Kidney (tissue), 14 donors: ENCODE measurements around the gene ABCA4. TPM values are rescaled to one million over a fixed set of nuclear protein-coding genes. Genes with fewer than 3 reads are reported as not detected.

Experiments
- DNase-seq, 5 donors: peaks; one replicate each; pipeline ENCODE4 v3.0.0-alpha.2; 2013 to 2020
- FAIRE-seq: peaks from 2 replicates; lab custom pipeline; 2012; peaks lifted over from hg19 to GRCh38; lab: Jason Lieb, UNC
- H3K27ac ChIP-seq, 2 donors: one replicate each; pipeline ENCODE4 v1.7.0; 2013; ENCODE audit warnings: low read depth in 2 of 2, low read length in 2 of 2, inconsistent platforms in 1 of 2
- H3K27me3 ChIP-seq: one replicate; pipeline ENCODE4 v1.7.1; 2013; ENCODE audit warnings: low read length, inconsistent platforms; ENCODE audit not compliant: control insufficient read depth, insufficient read depth
- H3K36me3 ChIP-seq, 3 donors: one replicate each; pipeline versions ENCODE4 v1.7.0 to v1.7.1; 2013; ENCODE audit warnings: low read length in 3 of 3, control low read depth in 1 of 3, inconsistent platforms in 1 of 3; ENCODE audit not compliant: insufficient read depth in 3 of 3, control insufficient read depth in 2 of 3
- H3K4me1 ChIP-seq, 3 donors: one replicate each; pipeline versions ENCODE4 v1.7.0 to v1.7.1; 2013; ENCODE audit warnings: low read length in 3 of 3, inconsistent platforms in 1 of 3, low read depth in 1 of 3; ENCODE audit not compliant: control insufficient read depth in 2 of 3, insufficient read depth in 2 of 3
- H3K4me3 ChIP-seq, 3 donors: one replicate each; pipeline versions ENCODE4 v1.7.0 to v1.8.1; 2013; ENCODE audit warnings: low read length in 3 of 3, control low read depth in 1 of 3, inconsistent platforms in 1 of 3
- H3K9ac ChIP-seq, 3 donors: one replicate each; pipeline versions ENCODE4 v1.7.0 to v1.7.1; 2013; ENCODE audit warnings: low read length in 3 of 3, control low read depth in 1 of 3, inconsistent platforms in 1 of 3
- H3K9me3 ChIP-seq, 3 donors: one replicate each; pipeline versions ENCODE4 v1.7.0 to v1.7.1; 2013; ENCODE audit warnings: low read length in 3 of 3, control low read depth in 1 of 3, inconsistent platforms in 1 of 3; ENCODE audit not compliant: control insufficient read depth in 2 of 3, insufficient read depth in 1 of 3
- CTCF ChIP-seq: IDR thresholded peaks from 3 replicates; pipeline ENCODE4 v1.5.1; 2012; ENCODE audit warnings: mild to moderate bottlenecking, moderate library complexity, borderline replicate concordance; ENCODE audit not compliant: insufficient read depth; ENCODE audit errors: extremely low read depth
- intact Hi-C: fragments of 100-400 bp; cut with DNase I; formaldehyde crosslinking; loops from one replicate; pipeline ENCODE4 v1.11.1; 2022
- polyA plus RNA-seq: library from polyadenylated mRNA; stranded (reverse); fragments of 350-450 nt; fragmentation: Illumina TruSeq; extraction: RNeasy Lipid Tissue Mini Kit (QIAGEN cat#74804); gene quantifications from one replicate; pipeline ENCODE4 v1.2.3, GENCODE V29; 2014; ENCODE audit warnings: low read depth, low replicate concordance; ENCODE audit not compliant: insufficient read depth
- total RNA-seq: library from RNA; stranded (reverse); fragmentation: NEBNext Ultra II Directional; extraction: Animal tissue kit (Norgen Biotek cat#: 25700); gene quantifications from one replicate; pipeline ENCODE4 v1.2.1, GENCODE V29; 2021
- donor health status: control.
- donor health status: control.
- donor health status: control.
- donor health status: control.
- donor health status: control.
- donor health status: DM: yes; HTN: yes; CAD: no.
- donor health status: Normal renal cell carcinoma (clear cell type).

ABCA4 gene
- total and polyA plus RNA-seq, 2 donors from 2014 or later: 1.5 to 2.1 TPM

- FAIRE-seq (no peak), DNase-seq (no peak)
- Histone ChIP-seq H3K27me3 (no peaks in the 10 kb centered on the region), H3K36me3 (no peaks in the 10 kb centered on the region), H3K4me3 (no peak overlapping the region), H3K27ac (no peak overlapping the region), H3K9me3 (no peaks in the 10 kb centered on the region), H3K9ac (no peak overlapping the region), H3K4me1 (peaks cover 0 to 10% (median 7%) of the 10 kb centered on the region in 3 donors)
- no peak for TF ChIP-seq CTCF
- intact Hi-C loops: no loop called here
Observed at GRCh38 chr1:94124538-94124937, 3.6 kb upstream of the ABCA4 start.

- no peak for FAIRE-seq
- no peaks in the 10 kb centered on the region for H3K36me3 ChIP-seq
- TF ChIP-seq CTCF: no peak
- peaks cover 10 to 20% (median 16%) of the 10 kb centered on the region in 3 donors for H3K4me1 ChIP-seq
- no peak overlapping the region for H3K27ac ChIP-seq
- intact Hi-C loops: no loop called here
- no peaks in the 10 kb centered on the region for H3K9me3 ChIP-seq
- H3K27me3 ChIP-seq: no peaks in the 10 kb centered on the region
- no peak for DNase-seq
- no peak overlapping the region for H3K4me3 ChIP-seq
- H3K9ac ChIP-seq: no peak overlapping the region
Observed at GRCh38 chr1:94122201-94122970, 1.4 kb upstream of the ABCA4 start.

GRCh38 chr1:94121411-94121821 lies 468 bp upstream of the ABCA4 start:
- DNase-seq (no peak), FAIRE-seq (no peak)
- H3K9ac ChIP-seq: no peak overlapping the region
- intact Hi-C loops: no loop called here
- peaks cover 14 to 27% (median 21%) of the 10 kb centered on the region in 3 donors for H3K4me1 ChIP-seq
- no peaks in the 10 kb centered on the region for H3K36me3 ChIP-seq
- no peak overlapping the region for H3K27ac ChIP-seq
- H3K9me3 ChIP-seq: no peaks in the 10 kb centered on the region
- TF ChIP-seq CTCF: no peak
- no peaks in the 10 kb centered on the region for H3K27me3 ChIP-seq
- peak overlapping the region in 1 of 3 donors; percentile 4 for H3K4me3 ChIP-seq
